HepG2 (cell line): ENCODE measurements around the gene NUDT16. TPM values are rescaled to one million over a fixed set of nuclear protein-coding genes. Genes with fewer than 3 reads are reported as not detected.

Source experiments
- ATAC-seq: fragments of 200-7000 bp; cut with Tn5 transposase; 3 replicates; pipeline ENCODE4 v1.9.1; 2020; ENCODE audit warnings: mild to moderate bottlenecking, moderate library complexity
- BruUV-seq: library from RNA; stranded (reverse); fragments of 400-500 nt; replicated peaks from 2 replicates; lab custom pipeline; 2021; lab: Mats Ljungman, UMichigan
- CTCF ChIA-PET: fragments of 300-600 bp; formaldehyde crosslinking; extraction: SDS; loops from one replicate; lab custom pipeline; 2021; ENCODE audit warnings: low total read pairs, inconsistent platforms, low intra/inter-chr PET ratio; lab: Yijun Ruan, JAX
- POLR2A ChIA-PET: fragments of 350-600 bp; sonication (Branson Sonifier 250); formaldehyde crosslinking; loops from one replicate; lab custom pipeline; 2020; ENCODE audit warnings: antibody characterized with exemption, inconsistent platforms; lab: Yijun Ruan, JAX
- DNase-seq: peaks from one replicate; pipeline ENCODE4 v3.0.0-alpha.2; 2015; ENCODE audit warnings: low spot score
- FAIRE-seq: peaks from 3 replicates; lab custom pipeline; 2011; peaks lifted over from hg19 to GRCh38; lab: Jason Lieb, UNC
- H2AFZ ChIP-seq: one replicate; pipeline ENCODE4 v1.6.1; 2011; ENCODE audit warnings: low read length, inconsistent platforms
- H3K27ac ChIP-seq: fragments of 300-600 bp; 3 replicates; pipeline ENCODE4 v1.8.0; 2011; ENCODE audit warnings: mixed run types, mild to moderate bottlenecking, mixed read lengths, low read length, inconsistent platforms; ENCODE audit not compliant: insufficient read depth; ENCODE audit errors: extremely low read length
- H3K27me3 ChIP-seq, 2 experiments: fragments of 200-600 bp in 1 of 2; 2 replicates in 1 of 2; 3 replicates in 1 of 2; pipeline versions ENCODE4 v1.6.0 to v1.8.0; 2011; ENCODE audit warnings: low read length in 2 of 2, mild to moderate bottlenecking in 2 of 2, moderate library complexity in 2 of 2, inconsistent platforms in 1 of 2; ENCODE audit not compliant: insufficient read depth in 2 of 2, control insufficient read depth in 1 of 2
- H3K36me3 ChIP-seq, 2 experiments: fragments of 200-600 bp in 1 of 2; replicated peaks in 1 of 2; 2 replicates in 1 of 2; 3 replicates in 1 of 2; pipeline versions ENCODE4 v1.5.1 to v1.8.0; 2011; ENCODE audit warnings: low read length in 2 of 2, inconsistent platforms in 1 of 2; ENCODE audit not compliant: insufficient read depth in 2 of 2, control insufficient read depth in 1 of 2
- H3K4me1 ChIP-seq: 2 replicates; pipeline ENCODE4 v1.5.1; 2012; ENCODE audit warnings: low read length, inconsistent platforms; ENCODE audit not compliant: insufficient read depth
- H3K4me2 ChIP-seq: 2 replicates; pipeline ENCODE4 v1.6.0; 2011; ENCODE audit warnings: low read depth, low read length, inconsistent platforms
- H3K4me3 ChIP-seq, 3 experiments: fragments of 200-600 bp in 1 of 3; sonication (generic), shearing (Covaris generic) in 1 of 3; replicated peaks in 1 of 3; 2 replicates each; pipeline ENCODE4 v1.5.1; 2011 to 2016; ENCODE audit warnings: low read length in 3 of 3, inconsistent platforms in 2 of 3, low read depth in 2 of 3, mild to moderate bottlenecking in 2 of 3, control low read depth in 1 of 3, mixed read lengths in 1 of 3; ENCODE audit not compliant: insufficient read depth in 1 of 3
- H3K79me2 ChIP-seq: one replicate; pipeline ENCODE4 v1.6.1; 2011; ENCODE audit warnings: low read length, inconsistent platforms; ENCODE audit not compliant: insufficient read depth
- H3K9ac ChIP-seq: 2 replicates; pipeline ENCODE4 v1.6.0; 2011; ENCODE audit warnings: mild to moderate bottlenecking, low read depth, low read length, inconsistent platforms; ENCODE audit not compliant: insufficient read depth
- H3K9me3 ChIP-seq: 2 replicates; pipeline ENCODE4 v1.5.1; 2012; ENCODE audit warnings: mild to moderate bottlenecking, low read length
- H4K20me1 ChIP-seq: 2 replicates; pipeline ENCODE4 v1.6.0; 2011; ENCODE audit warnings: inconsistent platforms, mild to moderate bottlenecking, low read length, moderate library complexity; ENCODE audit not compliant: insufficient read depth
- ARID2 ChIP-seq: sonication (generic); formaldehyde crosslinking; IDR thresholded peaks from 2 replicates; pipeline ENCODE4 v1.8.1; 2022; ENCODE audit warnings: mild to moderate bottlenecking, missing genetic modification reagents, borderline replicate concordance
- CC2D1A ChIP-seq: sonication (generic); formaldehyde crosslinking; IDR thresholded peaks from 2 replicates; pipeline ENCODE4 v1.8.1; 2023; ENCODE audit warnings: mild to moderate bottlenecking, missing genetic modification reagents
- KDM1A ChIP-seq: IDR thresholded peaks from 2 replicates; pipeline ENCODE4 v1.6.1; 2016; ENCODE audit warnings: missing compliant biosample characterization
- MED13 ChIP-seq: sonication (generic); formaldehyde crosslinking; IDR thresholded peaks from 2 replicates; pipeline ENCODE4 v1.5.0; 2020; ENCODE audit warnings: missing genetic modification reagents
- MEIS2 ChIP-seq: sonication (generic); formaldehyde crosslinking; IDR thresholded peaks from 2 replicates; pipeline ENCODE4 v1.9.0; 2021; ENCODE audit warnings: mild to moderate bottlenecking, missing genetic modification reagents
- SMC3 ChIP-seq: IDR thresholded peaks from 2 replicates; pipeline ENCODE4 v1.6.1; 2011; ENCODE audit warnings: low read length, improper control_type of control experiment
- ZBTB1 ChIP-seq: sonication (generic); formaldehyde crosslinking; IDR thresholded peaks from 2 replicates; pipeline ENCODE4 v1.4.0; 2020; ENCODE audit warnings: missing genetic modification reagents, borderline replicate concordance
- ZBTB21 ChIP-seq: sonication (generic); formaldehyde crosslinking; IDR thresholded peaks from 2 replicates; pipeline ENCODE4 v1.4.0; 2020; ENCODE audit warnings: missing genetic modification reagents
- ZC3H4 ChIP-seq: sonication (generic); formaldehyde crosslinking; IDR thresholded peaks from 2 replicates; pipeline ENCODE4 v1.4.0; 2020; ENCODE audit warnings: missing genetic modification reagents, borderline replicate concordance
- ZMYM3 ChIP-seq: sonication (generic); formaldehyde crosslinking; IDR thresholded peaks from 2 replicates; pipeline ENCODE4 v1.5.1; 2020; ENCODE audit warnings: mild to moderate bottlenecking, missing genetic modification reagents
- ZNF33B ChIP-seq: sonication (generic); formaldehyde crosslinking; IDR thresholded peaks from 2 replicates; pipeline ENCODE4 v1.5.1; 2020; ENCODE audit warnings: mild to moderate bottlenecking, missing genetic modification reagents
- ZNF678 ChIP-seq: sonication (generic); formaldehyde crosslinking; IDR thresholded peaks from 2 replicates; pipeline ENCODE4 v1.4.0; 2020; ENCODE audit warnings: mild to moderate bottlenecking, missing genetic modification reagents
- WGBS: methylation state at CpG from one replicate; pipeline ENCODE4 v1.1.6; 2017; ENCODE audit warnings: low lambda C conversion rate; 5-methylcytosine and 5-hydroxymethylcytosine counted together
- in situ Hi-C: cut with HindIII; loops from 2 replicates; pipeline ENCODE4 v1.10.0; 2017; ENCODE audit warnings: low pct_unique_long_range_greater_than_20kb; ENCODE audit not compliant: extremely low pct_ligation_motif_present
- intact Hi-C: fragments of 100-400 bp; cut with micrococcal nuclease; formaldehyde crosslinking; loops from one replicate; pipeline ENCODE4 v1.10.0; 2022; ENCODE audit not compliant: unreplicated experiment
- polyA plus RNA-seq, 8 experiments: library from polyadenylated mRNA; depleted of rRNA in 3 of 8; stranded (reverse) in 7 of 8; unstranded in 1 of 8; fragments of >200 nt; fragmentation: Illumina TruSeq in 4 of 8; extraction: Trizol in 4 of 8; gene quantifications; 2 replicates each; pipeline versions ENCODE4 v1.2.1 to v1.2.3, GENCODE V29; 2011 to 2016; ENCODE audit warnings: low read depth in 4 of 8, missing spikeins in 1 of 8, mixed read lengths in 1 of 8; ENCODE audit not compliant: insufficient read depth in 1 of 8
- total RNA-seq, 5 experiments: library from RNA; depleted of rRNA; stranded (reverse); fragments of >200 nt; fragmentation: Illumina TruSeq; extraction: Trizol; gene quantifications; 2 replicates each; pipeline ENCODE4 v1.2.3, GENCODE V29; 2016; ENCODE audit warnings: low read depth in 1 of 5
- TF ChIP-seq, protein P1 (sequence below): IDR thresholded peaks from 2 replicates; pipeline ENCODE4 v1.6.1; 2016; ENCODE audit warnings: missing biosample characterization, missing genetic modification reagents, low read depth
- TF ChIP-seq, protein P2 (sequence below): sonication (generic); formaldehyde crosslinking; IDR thresholded peaks from 2 replicates; pipeline ENCODE4 v1.4.0; 2020; ENCODE audit warnings: mild to moderate bottlenecking, missing genetic modification reagents
- TF ChIP-seq, protein P3 (sequence below): IDR thresholded peaks from 2 replicates; pipeline ENCODE4 v1.6.1; 2016; ENCODE audit warnings: control low read depth
- TF ChIP-seq, protein P4 (sequence below): sonication (generic); formaldehyde crosslinking; IDR thresholded peaks from 2 replicates; pipeline ENCODE4 v1.9.0; 2022; ENCODE audit warnings: low read depth, missing genetic modification reagents

The NUDT16 gene
- total and polyA plus RNA-seq, 2 of the 13 experiments (the other 11 are each of a cell fraction or from before 2014, with no cell fraction given) = 5.4 to 14.8 TPM

DNA sequence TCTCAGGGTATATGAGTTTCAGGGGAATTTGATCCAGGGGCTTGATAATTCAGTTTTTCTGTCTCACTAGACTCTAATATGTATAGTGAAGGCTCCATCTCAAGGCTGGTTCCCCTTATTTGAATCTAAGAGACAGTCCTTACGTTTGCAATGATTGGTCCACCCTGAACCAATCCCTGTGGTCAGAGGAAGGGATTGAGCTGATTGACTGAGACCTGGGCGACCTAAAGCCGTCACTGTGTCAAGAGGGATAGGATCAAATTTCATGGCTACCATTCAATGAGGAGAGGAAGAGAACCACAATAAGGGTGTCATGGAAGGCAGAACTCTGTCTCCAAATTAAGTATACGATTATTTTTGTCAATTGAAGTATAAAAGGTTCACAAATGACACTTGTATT, 16.3 kb downstream of the NUDT16 start:
- no peak overlapping the region for H3K9ac ChIP-seq
- H3K9me3 ChIP-seq = no peaks in the 10 kb centered on the region
- DNase-seq (no peak), FAIRE-seq (no peak), ATAC-seq (no peak)
- no peaks in the 10 kb centered on the region for H3K36me3 ChIP-seq
- intact Hi-C loops = no loop called here
- no peak overlapping the region for H3K4me3 ChIP-seq
- H3K27ac ChIP-seq = no peak overlapping the region
- peaks cover 13% of the 10 kb centered on the region for H3K4me1 ChIP-seq
- peaks cover 0 to 8% of the 10 kb centered on the region in 2 experiments; a peak in 1 of 5 replicates for H3K27me3 ChIP-seq
- TF ChIP-seq, protein P1, sequence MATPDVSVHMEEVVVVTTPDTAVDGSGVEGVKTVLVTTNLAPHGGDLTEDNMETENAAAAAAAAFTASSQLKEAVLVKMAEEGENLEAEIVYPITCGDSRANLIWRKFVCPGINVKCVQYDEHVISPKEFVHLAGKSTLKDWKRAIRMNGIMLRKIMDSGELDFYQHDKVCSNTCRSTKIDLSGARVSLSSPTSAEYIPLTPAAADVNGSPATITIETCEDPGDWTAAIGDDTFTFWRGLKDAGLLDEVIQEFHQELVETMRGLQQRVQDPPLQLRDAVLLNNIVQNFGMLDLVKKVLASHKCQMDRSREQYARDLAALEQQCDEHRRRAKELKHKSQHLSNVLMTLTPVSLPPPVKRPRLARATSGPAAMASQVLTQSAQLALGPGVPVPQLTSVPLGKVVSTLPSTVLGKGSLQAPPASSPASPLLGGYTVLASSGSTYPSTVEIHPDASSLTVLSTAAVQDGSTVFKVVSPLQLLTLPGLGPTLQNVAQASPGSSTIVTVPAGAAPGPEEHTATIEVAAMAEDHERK (CRISPR knock-in tag) = no peak
- TF ChIP-seq ZNF33B = no peak
- TF ChIP-seq, protein P2, sequence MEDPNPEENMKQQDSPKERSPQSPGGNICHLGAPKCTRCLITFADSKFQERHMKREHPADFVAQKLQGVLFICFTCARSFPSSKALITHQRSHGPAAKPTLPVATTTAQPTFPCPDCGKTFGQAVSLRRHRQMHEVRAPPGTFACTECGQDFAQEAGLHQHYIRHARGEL (CRISPR knock-in tag) = no peak
- TF ChIP-seq, protein P3, sequence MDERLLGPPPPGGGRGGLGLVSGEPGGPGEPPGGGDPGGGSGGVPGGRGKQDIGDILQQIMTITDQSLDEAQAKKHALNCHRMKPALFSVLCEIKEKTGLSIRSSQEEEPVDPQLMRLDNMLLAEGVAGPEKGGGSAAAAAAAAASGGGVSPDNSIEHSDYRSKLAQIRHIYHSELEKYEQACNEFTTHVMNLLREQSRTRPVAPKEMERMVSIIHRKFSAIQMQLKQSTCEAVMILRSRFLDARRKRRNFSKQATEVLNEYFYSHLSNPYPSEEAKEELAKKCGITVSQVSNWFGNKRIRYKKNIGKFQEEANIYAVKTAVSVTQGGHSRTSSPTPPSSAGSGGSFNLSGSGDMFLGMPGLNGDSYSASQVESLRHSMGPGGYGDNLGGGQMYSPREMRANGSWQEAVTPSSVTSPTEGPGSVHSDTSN = no peak
- H3K4me2 ChIP-seq = no peak overlapping the region
- H2AFZ ChIP-seq = no peak overlapping the region
- BruUV-seq = no TSS peak
- H3K79me2 ChIP-seq = no peaks in the 10 kb centered on the region
- 0% methylated on average over 4 of the region's 4 CpGs for WGBS
- in situ Hi-C loops = no loop called here
- H4K20me1 ChIP-seq = no peaks in the 10 kb centered on the region
- POLR2A ChIA-PET = no interaction called here
- CTCF ChIA-PET = no interaction called here

DNA sequence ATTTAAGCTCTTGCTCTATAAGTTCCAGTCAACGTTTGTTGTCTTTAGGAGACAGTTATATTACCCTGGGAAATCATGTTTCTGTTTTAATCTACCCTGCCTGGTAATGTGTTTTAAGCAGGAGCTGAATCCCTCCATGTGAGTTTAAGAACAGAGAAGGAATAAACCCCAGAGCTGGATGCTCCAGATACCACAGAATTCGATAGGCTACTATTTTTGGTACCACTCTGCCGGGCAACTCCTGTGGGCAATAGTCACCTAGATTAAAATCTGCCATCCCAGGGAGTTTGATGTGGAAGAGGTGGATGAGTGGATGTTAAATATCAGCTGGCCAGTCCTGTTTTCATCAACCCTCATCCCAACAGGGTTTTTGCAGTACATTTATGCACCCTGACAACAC, 20.4 kb downstream of the NUDT16 start:
- H3K27ac ChIP-seq = no peak overlapping the region
- H3K4me2 ChIP-seq = no peak overlapping the region
- no peaks in the 10 kb centered on the region for H3K36me3 ChIP-seq
- TF ChIP-seq ZNF678 (CRISPR knock-in tag) (no peak), ARID2 (CRISPR knock-in tag) (no peak), ZBTB1 (CRISPR knock-in tag) (no peak), ZBTB21 (CRISPR knock-in tag) (no peak), CC2D1A (CRISPR knock-in tag) (no peak), ZMYM3 (no peak), MED13 (no peak), SMC3 (no peak), KDM1A (CRISPR knock-in tag) (no peak), ZC3H4 (no peak), MEIS2 (CRISPR knock-in tag) (no peak)
- TF ChIP-seq, protein P4, sequence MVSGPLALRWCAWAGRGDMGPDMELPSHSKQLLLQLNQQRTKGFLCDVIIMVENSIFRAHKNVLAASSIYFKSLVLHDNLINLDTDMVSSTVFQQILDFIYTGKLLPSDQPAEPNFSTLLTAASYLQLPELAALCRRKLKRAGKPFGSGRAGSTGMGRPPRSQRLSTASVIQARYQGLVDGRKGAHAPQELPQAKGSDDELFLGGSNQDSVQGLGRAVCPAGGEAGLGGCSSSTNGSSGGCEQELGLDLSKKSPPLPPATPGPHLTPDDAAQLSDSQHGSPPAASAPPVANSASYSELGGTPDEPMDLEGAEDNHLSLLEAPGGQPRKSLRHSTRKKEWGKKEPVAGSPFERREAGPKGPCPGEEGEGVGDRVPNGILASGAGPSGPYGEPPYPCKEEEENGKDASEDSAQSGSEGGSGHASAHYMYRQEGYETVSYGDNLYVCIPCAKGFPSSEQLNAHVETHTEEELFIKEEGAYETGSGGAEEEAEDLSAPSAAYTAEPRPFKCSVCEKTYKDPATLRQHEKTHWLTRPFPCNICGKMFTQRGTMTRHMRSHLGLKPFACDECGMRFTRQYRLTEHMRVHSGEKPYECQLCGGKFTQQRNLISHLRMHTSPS (CRISPR knock-in tag) = no peak

More for the DNA sequence above, 20.4 kb downstream of the NUDT16 start:
- no peak for DNase-seq
- Histone ChIP-seq H3K4me3 (no peak overlapping the region), H3K9me3 (no peaks in the 10 kb centered on the region; the same call in 1 of the 2 replicates), H2AFZ (no peak overlapping the region), H3K9ac (no peak overlapping the region), H3K4me1 (no peaks in the 10 kb centered on the region), H4K20me1 (no peaks in the 10 kb centered on the region), H3K27me3 (peaks cover 0 to 8% of the 10 kb centered on the region in 2 experiments; a peak in 1 of 5 replicates), H3K79me2 (no peaks in the 10 kb centered on the region)
- no TSS peak for BruUV-seq
- FAIRE-seq = no peak
- intact Hi-C loops (no loop called here), in situ Hi-C loops (no loop called here)
- ChIA-PET POLR2A (no interaction called here), CTCF (no interaction called here)
- 3% methylated on average over 3 of the region's 3 CpGs for WGBS
- ATAC-seq = no peak
